ENCODE data around the gene MMD. TPM values are rescaled to one million over a fixed set of nuclear protein-coding genes. Genes with fewer than 3 reads are reported as not detected.

Gene MMD
- total and polyA plus RNA-seq, 9 of the 15 experiments (the other 6 are each of a cell fraction or from before 2014, with no cell fraction given), result 3.1 to 18.9 (median 10.7) TPM

DNA sequence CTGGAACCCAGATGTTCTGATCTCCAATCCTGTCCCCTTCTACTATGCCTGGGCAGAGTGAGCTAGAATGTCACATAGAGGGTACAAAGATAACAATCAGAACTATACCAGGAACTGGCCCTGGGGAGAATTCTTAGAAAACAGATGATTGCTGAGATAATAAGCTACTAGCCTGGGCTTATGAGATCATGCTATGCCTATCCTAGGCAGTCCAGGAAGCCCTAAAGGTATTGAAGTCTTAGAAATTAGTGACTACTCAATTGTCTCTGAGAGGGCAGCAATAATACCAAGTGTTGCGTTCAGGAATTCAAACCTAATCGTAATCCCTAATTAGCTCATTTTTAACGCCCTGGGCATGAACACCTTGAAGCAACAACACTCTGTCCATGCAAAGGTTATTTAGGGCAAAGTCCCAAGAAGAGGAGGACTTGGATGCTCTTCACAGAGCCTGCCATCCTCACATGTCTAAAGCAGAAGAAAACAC is 77.1 kb downstream of the MMD start (continued):
- TF ChIP-seq, protein P1, sequence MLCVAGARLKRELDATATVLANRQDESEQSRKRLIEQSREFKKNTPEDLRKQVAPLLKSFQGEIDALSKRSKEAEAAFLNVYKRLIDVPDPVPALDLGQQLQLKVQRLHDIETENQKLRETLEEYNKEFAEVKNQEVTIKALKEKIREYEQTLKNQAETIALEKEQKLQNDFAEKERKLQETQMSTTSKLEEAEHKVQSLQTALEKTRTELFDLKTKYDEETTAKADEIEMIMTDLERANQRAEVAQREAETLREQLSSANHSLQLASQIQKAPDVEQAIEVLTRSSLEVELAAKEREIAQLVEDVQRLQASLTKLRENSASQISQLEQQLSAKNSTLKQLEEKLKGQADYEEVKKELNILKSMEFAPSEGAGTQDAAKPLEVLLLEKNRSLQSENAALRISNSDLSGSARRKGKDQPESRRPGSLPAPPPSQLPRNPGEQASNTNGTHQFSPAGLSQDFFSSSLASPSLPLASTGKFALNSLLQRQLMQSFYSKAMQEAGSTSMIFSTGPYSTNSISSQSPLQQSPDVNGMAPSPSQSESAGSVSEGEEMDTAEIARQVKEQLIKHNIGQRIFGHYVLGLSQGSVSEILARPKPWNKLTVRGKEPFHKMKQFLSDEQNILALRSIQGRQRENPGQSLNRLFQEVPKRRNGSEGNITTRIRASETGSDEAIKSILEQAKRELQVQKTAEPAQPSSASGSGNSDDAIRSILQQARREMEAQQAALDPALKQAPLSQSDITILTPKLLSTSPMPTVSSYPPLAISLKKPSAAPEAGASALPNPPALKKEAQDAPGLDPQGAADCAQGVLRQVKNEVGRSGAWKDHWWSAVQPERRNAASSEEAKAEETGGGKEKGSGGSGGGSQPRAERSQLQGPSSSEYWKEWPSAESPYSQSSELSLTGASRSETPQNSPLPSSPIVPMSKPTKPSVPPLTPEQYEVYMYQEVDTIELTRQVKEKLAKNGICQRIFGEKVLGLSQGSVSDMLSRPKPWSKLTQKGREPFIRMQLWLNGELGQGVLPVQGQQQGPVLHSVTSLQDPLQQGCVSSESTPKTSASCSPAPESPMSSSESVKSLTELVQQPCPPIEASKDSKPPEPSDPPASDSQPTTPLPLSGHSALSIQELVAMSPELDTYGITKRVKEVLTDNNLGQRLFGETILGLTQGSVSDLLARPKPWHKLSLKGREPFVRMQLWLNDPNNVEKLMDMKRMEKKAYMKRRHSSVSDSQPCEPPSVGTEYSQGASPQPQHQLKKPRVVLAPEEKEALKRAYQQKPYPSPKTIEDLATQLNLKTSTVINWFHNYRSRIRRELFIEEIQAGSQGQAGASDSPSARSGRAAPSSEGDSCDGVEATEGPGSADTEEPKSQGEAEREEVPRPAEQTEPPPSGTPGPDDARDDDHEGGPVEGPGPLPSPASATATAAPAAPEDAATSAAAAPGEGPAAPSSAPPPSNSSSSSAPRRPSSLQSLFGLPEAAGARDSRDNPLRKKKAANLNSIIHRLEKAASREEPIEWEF (CRISPR knock-in tag; IDR thresholded peaks at IDR 0.05), result no peak
- TF ChIP-seq HEY1 (CRISPR knock-in tag; IDR thresholded peaks at IDR 0.05; ENCODE audit: borderline replicate concordance) (no peak), SPI1 (IDR thresholded peaks at IDR 0.05; ENCODE audit: borderline replicate concordance, low read depth, low read length) (no peak), ERF (CRISPR knock-in tag; IDR thresholded peaks at IDR 0.05) (no peak), ZNF318 (IDR thresholded peaks at IDR 0.05; ENCODE audit: borderline replicate concordance in 1 of 2, low read depth in 1 of 2) (no peak; a peak in 1 of 4 replicates), ARHGAP35 (IDR thresholded peaks at IDR 0.05; ENCODE audit: partially characterized antibody) (no peak), NFIC (IDR thresholded peaks at IDR 0.05) (no peak; the same call in 1 of the 2 replicates), XRCC5 (IDR thresholded peaks at IDR 0.05; ENCODE audit: low read depth, low read length) (no peak), PHB (CRISPR knock-in tag; IDR thresholded peaks at IDR 0.05) (no peak), THRAP3 (IDR thresholded peaks at IDR 0.05; ENCODE audit: borderline replicate concordance) (no peak), ZNF551 (CRISPR knock-in tag; IDR thresholded peaks at IDR 0.05) (no peak), HSF4 (CRISPR knock-in tag; IDR thresholded peaks at IDR 0.05; ENCODE audit: borderline replicate concordance) (no peak), ETV5 (CRISPR knock-in tag; IDR thresholded peaks at IDR 0.05; ENCODE audit: low read depth) (no peak)
- TF ChIP-seq, protein P2, sequence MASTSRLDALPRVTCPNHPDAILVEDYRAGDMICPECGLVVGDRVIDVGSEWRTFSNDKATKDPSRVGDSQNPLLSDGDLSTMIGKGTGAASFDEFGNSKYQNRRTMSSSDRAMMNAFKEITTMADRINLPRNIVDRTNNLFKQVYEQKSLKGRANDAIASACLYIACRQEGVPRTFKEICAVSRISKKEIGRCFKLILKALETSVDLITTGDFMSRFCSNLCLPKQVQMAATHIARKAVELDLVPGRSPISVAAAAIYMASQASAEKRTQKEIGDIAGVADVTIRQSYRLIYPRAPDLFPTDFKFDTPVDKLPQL (IDR thresholded peaks at IDR 0.05; ENCODE audit: extremely low read depth, insufficient read length), result no peak

All from K562 (cell line).